HT-29 (cell line): Measurements from ENCODE around the gene SLC25A44. TPM values are rescaled to one million over a fixed set of nuclear protein-coding genes. Genes with fewer than 3 reads are reported as not detected.
"Not testable (repeated sequence)": the region's sequence is repeated elsewhere in the genome, so short reads cannot be mapped to it uniquely, and the experiment has no call there.

Experiments
- DNase-seq: peaks from one replicate; pipeline ENCODE4 v3.0.0-alpha.2; 2015; ENCODE audit warnings: low spot score
- total RNA-seq: library from RNA; depleted of rRNA; stranded (reverse); fragments of >200 nt; shearing (Covaris generic); gene quantifications from 2 replicates; pipeline ENCODE4 v1.2.3, GENCODE V29; 2014

SLC25A44 gene
- total RNA-seq, 1 experiment from 2014 or later, result 21.6 TPM

DNA sequence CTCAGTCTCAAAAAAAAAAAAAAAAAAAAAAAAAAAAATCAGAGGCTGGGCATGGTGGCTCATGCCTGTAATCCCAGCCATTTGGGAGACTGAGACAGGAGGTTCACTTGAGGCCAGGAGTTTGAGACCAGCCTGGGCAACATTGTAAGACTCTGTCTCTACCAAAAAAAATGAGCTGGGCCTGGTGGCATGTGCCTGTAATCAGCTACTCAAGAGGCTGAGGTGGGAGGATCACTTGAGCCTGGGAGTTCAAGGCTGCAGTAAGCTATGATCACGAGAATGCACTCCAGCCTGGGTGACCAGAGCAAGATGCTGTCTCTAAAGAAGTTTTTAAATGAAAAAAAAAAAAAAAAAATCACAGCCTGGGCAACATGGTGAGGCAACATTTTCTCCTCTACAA, 30.2 kb upstream of the SLC25A44 start:
- no peak for DNase-seq

DNA sequence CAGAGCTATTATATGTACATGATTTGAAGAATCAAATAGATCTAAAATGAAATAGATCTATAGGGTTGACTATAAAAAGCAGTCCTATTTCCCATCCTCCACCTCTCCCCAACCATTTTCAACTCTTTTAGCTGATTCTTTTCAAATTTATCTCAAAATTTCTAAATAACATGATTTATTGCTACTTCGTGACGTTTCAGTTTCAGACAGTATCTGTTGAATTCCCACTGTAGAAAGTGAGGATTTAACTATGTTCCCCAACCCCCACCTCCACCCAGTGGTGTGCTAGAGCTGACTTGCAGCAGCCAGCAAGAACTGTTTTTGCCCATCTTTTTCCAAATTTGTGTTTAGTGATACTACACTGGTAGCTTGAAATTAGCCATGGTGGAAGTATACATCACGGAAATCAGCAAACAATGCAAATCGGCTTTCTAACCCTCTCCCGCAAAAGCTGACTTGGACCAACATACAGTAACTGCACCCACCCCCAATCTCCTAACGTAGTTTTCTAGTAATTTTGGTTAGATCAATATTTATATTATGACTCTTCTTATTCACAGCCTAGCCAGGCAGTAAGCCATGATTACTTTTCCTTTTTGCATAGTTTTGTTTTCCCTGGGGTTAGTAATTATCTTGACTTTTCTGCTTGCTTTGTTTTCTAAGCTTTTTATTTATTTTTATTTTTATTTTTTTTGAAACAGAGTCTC, 29.6 kb upstream of the SLC25A44 start:
- no peak for DNase-seq

DNA sequence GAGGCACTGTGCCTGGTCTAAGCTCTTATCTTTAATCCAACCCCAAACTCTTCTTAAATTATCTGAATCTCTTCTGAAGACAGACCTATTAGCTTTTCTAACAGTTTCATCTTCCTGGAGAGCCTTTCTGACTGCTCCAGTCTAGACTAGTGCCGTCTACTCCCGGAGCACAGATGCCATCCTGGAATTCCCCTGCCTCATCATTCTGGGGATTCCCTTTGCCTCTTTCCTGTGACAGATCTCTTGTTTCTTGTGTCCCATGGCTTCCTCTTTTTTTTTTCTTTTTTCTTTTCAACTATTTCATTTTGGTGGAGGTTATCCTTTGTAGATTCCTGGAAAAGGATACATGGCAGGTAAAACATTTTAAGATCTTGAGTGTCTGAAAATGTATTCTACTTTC, 28.8 kb upstream of the SLC25A44 start:
- no peak for DNase-seq

DNA sequence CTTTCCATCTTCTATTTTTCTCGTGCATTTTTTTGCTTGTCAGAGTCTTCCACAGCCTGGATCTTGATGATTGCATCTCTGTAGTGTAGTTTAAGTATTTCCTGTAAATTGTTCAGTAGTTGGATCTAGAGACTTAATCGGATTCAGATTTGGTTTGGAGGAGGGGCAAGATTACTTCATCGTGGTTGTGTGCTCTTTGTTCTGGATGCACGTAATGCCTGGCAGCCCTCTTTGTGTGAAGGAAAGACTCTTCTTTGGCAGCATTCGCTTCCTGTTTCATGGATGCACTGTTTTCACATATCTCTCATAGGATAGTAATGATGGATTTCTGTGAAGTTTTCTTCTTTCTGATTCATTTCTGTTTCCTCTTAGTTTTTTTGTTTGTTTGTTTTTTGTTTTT, 26.4 kb upstream of the SLC25A44 start:
- DNase-seq, result no peak

DNA sequence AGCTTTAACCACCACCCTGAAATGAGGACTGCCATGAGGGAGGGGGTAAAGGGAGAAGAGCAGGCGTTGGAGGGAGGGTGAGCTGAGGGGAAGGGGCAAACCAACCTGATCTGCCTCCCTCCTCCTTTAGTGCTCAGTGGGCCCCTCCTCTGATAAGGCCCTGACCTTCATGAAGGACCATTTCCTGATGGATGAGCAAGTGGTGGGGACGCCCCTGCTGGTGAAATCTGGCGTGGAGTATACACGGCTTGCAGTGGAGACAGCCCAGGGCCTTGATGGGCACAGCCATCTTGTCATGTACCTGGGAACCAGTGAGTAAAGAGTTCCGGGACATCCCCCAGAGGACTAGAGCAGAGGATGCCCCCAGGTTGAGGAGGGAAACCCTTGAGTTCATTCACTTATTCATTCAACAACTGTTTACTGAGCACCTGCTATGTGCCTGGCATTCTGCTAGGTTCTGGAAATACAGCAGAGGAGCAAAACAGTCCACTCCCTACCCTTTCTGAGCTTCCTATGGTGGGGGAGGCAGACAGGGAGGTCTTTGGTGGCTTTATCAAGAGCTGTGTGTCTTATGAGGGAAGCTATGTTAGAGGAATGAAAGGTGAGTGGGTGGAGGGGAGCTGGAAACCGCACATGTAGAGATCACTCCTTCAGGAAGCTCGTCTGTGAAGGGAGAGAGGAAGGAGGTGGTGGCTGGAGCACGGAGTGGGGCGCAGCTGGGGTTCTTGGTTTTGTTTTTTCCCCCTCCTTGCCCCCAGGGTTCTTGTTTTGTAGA, 21.0 kb upstream of the SLC25A44 start:
- no peak for DNase-seq

DNA sequence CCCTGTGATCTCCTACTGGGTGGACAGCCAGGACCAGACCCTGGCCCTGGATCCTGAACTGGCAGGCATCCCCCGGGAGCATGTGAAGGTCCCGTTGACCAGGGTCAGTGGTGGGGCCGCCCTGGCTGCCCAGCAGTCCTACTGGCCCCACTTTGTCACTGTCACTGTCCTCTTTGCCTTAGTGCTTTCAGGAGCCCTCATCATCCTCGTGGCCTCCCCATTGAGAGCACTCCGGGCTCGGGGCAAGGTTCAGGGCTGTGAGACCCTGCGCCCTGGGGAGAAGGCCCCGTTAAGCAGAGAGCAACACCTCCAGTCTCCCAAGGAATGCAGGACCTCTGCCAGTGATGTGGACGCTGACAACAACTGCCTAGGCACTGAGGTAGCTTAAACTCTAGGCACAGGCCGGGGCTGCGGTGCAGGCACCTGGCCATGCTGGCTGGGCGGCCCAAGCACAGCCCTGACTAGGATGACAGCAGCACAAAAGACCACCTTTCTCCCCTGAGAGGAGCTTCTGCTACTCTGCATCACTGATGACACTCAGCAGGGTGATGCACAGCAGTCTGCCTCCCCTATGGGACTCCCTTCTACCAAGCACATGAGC, 17.2 kb upstream of the SLC25A44 start:
- no peak for DNase-seq

DNA sequence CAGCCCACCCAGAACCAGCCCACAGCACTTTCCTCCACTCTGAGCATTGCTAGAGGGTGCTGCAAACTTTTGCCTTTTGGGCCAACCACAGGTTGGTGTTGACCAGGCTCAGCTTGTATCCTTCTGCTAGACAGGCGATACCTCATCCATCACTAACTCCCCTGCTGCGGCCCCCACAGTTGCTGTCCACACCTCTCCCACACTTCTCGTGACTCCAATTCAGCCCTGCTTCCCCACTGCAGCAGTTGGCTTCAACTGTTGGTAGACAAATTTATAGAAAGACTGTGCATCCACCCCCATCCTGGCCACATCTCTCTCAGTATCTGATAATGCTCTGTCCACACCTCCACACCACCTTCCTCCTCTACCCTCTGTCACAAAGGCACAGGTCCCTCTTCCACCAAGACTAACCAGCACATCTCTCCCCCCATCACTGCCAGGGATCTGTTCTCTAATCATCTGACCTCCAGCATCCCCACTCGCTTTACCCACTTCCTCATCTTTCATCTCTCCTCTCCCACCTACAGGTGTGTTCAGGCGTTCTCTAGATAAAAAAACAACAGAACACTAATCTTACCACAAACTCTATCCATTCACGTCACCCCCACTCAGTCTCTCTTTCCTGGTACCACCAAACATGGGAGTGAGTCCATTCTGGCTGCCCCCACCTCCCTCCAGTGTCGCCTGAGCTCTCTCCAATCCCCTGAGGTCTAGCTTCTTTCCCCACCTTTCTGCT, 15.8 kb upstream of the SLC25A44 start:
- no peak for DNase-seq

DNA sequence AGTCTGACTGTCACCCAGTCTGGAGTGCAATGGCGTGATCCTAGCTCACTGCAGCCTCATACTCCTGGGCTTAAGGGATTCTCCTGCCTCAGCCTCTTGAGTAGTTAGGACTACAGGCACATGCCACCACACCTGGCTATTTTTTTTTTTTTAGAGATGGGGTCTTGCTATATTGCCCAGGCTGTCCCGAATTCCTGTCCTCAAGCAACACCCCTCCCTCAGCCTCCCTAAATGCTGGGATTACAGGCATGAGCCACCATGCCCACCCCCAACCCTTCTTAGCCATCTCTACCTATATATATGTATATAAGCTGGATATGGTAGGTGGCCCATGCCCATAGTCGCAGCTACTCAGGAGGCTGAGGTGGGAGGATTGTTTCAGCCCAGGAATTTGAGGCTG, 13.4 kb upstream of the SLC25A44 start:
- DNase-seq, result no peak

DNA sequence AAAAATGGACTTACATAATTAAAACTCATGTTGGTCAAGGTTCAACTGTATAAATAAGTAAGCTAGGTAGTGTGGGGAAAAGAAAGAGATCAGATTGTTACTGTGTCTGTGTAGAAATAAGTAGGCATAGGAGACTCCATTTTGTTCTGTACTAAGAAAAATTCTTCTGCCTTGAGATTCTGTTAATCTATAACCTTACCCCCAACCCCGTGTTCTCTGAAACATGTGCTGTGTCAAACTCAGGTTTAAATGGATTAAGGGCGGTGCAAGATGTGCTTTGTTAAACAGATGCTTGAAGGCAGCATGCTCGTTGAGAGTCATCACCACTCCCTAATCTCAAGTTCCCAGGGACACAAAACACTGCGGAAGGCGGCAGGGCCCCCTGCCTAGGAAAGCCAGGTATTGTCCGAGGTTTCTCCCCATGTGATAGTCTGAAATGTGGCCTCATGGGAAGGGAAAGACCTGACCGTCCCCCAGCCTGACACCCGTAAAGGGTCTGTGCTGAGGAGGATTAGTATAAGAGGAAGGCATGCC, 12.4 kb upstream of the SLC25A44 start:
- DNase-seq, result peak; percentile 12

DNA sequence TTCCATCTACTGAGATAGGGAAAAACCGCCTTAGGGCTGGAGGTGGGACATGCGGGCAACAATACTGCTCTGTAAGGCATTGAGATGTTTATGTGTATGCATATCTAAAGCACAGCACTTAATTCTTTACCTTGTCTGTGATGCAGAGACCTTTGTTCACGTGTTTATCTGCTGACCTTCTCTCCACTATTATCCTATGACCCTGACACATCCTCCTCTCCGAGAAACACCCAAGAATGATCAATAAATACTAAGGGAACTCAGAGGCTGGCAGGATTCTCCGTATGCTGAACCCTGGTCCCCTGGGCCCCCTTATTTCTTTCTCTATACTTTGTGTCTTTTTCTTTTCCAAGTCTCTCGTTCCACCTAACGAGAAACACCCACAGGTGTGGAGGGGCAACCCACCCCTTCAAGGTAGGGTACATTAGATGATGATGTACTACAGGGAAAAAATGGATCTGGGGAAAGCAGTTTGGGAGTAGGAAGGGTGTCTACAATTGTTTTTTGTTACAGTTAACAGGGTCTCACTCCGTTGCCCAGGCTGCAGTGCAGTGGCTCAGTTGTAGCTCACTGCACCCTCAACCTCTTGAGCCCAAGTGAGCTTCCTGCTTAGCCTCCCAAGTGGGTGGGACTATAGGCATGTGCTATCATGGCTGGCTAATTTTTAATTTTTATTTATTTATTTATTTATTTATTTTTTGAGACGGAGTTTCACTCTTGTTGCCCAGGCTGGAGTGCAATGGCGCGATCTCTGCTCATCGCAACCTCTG, 11.7 kb upstream of the SLC25A44 start:
- not testable (repeated sequence) for DNase-seq

DNA sequence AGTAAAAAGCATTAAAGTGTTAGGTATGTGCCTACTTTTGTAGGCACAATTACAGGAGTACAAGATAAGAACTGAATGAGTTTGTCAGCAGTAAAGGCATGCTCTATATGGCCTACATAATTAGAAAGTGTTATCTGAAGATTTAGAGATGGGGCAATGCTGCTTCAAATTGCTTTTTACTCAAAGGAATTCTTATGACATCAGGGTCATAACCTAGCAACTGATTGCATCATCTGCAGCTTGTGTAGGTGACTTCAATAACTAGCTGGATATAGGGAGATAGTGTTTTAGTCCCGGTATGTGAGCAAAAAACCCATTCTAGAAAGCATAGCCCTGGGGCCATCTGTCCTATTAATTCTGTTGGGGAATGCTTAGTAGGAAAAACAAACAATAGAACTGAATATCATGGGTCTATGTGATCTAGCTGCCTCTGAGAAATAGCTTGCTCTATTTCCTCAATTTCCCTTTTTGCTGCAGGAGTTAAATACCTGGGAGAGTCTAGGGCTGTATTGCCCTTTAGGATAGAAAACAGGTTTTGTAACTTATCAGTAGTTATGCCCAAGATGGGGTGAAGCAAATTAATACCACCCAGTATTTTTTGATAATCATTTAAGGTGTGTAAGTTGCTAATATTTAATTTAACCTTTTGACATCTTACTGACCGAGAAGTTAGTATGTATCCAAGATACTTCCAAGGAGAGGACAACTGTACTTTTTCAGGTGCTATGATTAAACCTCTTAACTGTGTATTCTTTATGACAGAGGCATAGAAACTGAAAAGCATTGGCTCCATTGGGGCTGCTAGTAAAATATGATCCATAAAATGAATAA, 7.3 kb upstream of the SLC25A44 start:
- not testable (repeated sequence) for DNase-seq

DNA sequence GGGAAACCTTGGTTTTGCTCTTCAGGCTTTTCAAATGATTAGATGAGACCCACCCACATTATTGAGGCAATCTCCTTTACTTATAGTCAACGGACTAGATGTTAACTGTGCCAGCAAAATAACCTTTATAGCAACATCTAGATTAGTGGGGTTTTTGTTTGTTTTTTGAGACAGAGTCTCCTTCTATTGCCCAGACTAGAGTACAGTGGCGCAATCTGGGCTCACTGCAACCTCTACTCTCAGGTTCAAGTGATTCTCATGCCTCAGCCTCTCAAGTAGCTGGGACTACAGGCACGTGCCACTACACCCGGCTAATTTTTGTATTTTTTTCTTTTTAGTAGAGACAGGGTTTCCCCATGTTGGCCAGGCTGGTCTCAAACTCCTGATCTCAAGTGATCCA, 3.6 kb upstream of the SLC25A44 start:
- not testable (repeated sequence) for DNase-seq

DNA sequence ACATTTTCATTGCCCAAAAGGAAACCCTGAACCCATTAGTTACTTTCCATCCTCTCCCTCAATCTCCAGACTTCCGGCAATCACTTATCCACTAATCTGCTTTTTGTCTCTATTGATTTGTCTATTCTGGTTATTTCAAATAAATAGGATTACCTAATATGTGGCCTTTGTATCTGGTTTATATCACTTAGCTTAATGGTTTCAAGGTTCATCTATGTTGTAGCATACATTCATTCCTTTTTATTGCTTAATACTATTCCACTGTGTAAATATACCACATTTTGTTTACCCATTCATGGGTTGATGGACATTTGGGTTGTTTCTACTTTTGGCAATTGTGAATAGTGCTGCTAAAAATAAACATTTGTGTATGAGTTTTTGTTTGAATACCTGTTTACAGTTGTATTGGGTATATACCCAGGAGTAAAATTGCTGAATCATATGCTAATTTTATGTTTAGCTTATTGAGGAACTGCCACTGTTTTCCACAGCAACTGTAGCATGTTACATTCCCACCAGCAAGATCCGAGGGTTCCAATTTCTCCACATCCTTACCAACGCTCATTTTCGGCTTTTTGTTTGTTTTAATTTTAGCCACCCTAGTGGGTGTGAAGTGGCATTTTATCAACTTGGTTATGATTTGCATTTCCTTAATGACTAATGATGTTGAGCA, 2.5 kb upstream of the SLC25A44 start:
- DNase-seq, result no peak

DNA sequence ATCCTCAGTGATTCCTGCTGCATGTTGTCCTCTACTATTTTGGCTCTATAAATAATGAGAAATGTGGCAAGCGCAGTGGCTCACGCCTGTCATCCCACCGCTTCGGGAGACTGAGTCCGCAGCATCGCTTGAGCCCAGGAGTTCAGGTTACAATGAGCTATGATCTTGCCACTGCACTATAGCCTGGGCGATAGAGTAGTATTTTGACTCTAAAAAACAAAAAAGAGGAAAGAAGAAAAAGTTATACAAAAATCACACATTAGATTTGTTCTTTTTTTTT, 756 bp upstream of the SLC25A44 start:
- no peak for DNase-seq

DNA sequence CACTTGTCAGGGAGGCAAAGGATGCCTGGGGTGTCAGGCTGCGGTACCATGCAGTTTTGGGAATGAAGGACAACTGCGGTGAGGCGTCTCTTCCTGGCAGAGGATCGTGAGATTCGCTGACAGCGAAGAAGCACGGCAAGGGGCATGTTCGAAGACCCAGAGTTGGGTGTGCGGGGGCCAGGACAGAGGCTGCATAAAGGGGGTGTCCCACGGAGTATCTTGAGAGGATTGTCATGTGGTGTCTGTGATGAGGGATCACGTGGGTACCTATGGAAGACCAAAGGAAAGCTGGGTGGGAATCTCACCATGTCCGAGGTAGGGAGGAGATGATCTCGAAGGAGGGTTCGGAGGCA, 372 bp downstream of the SLC25A44 start:
- DNase-seq, result no peak

DNA sequence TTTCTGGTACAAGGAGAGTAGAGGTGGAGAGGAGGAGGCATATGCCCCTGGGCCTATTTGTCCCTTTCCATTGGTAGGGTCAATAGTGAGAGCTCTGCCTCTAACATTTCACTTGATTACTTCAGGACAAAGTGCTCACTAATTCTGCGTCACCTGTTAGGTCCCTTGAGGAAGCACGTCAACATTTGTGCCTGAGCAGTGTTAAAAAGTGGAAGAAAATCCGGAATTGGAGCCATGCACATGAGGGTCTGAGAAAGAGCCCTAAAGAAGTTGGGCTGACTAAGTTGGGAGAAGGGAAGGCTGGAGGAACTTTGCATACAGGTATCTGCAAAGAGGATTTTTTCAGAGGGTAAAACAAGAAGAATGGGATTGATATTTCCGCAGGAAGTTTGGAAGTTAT, 1.9 kb downstream of the SLC25A44 start:
- DNase-seq, result no peak

DNA sequence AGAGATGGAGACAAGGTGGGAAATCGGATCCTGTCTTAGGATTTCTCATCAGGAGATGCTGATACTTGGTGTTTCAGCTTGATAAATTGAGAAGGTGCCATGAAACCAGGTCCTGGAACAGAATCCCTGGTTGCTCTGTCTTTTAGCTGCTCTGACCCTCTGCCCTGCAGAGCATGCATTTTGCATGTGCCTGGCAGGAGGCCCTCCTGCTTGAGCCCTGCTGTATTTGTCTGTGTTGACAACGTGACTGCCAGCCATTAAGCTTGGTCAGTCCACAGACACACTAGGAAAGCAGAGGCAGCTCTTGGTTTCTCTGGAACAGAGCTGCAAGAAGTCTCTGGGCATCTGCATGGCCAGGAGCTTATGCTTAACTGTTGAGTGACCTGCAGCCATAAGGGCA, 2.5 kb downstream of the SLC25A44 start:
- DNase-seq, result no peak

DNA sequence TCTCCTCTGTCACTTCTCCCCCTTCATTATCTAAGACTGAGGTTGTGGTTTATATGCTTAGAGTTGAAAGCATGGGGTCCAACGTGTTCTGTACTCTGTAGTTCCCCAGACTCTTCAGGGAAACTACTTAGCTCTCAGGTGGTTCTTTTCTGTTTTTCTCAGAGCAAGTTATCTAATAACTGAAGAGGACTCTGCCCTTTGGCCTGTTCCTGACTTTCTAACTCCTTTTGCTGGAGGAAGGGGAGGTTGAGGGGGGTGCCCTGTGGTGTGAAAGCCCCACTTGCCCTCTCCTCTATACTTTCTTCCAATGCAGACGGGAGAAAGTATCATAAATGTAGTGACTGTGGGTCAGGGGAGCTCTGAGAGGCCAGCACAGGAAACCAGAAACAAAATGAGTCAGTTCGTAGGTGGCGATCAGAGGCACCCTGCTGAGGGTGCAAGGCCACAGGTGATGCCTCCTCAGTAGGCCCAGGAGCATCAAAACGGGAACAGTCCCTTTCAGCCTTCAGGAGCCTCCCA, 5.0 kb downstream of the SLC25A44 start:
- DNase-seq, result no peak

DNA sequence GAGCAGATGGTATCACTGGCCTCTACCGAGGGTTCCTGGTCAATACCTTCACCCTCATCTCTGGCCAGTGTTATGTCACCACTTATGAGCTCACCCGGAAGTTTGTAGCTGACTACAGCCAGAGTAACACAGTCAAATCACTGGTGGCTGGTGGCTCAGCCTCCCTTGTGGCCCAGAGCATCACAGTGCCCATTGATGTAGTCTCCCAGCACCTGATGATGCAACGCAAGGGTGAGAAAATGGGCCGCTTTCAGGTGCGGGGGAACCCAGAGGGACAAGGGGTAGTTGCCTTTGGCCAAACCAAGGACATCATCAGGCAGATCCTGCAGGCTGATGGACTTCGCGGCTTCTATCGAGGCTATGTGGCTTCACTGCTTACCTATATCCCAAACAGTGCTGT, 6.1 kb downstream of the SLC25A44 start:
- DNase-seq, result no peak

DNA sequence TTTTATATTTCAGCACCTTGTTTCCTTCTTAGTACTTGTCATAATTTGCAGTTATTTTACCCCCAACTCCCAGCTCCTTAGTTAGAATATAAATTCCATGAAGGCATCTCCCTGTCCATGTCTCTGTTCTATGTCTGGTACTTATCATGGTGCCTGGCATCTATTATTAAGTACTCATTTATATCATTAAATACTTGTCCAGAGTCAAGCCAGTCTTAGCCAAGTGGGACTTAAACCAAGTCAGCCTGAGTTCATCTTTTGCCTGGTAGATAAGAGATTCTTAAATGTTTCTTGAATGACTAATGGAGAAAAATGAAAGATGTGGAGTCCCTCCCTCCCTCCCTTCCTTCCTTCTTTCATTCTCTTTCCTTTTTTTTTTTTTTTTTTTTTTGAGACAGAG, 9.4 kb downstream of the SLC25A44 start:
- no peak for DNase-seq
